Measurements from ENCODE around the gene PRSS35. TPM values are rescaled to one million over a fixed set of nuclear protein-coding genes. Genes with fewer than 3 reads are reported as not detected.

The PRSS35 gene
- total and polyA plus RNA-seq, 2 of the 13 experiments (the other 11 are each of a cell fraction or from before 2014, with no cell fraction given), result not detected

- TF ChIP-seq, protein P1, sequence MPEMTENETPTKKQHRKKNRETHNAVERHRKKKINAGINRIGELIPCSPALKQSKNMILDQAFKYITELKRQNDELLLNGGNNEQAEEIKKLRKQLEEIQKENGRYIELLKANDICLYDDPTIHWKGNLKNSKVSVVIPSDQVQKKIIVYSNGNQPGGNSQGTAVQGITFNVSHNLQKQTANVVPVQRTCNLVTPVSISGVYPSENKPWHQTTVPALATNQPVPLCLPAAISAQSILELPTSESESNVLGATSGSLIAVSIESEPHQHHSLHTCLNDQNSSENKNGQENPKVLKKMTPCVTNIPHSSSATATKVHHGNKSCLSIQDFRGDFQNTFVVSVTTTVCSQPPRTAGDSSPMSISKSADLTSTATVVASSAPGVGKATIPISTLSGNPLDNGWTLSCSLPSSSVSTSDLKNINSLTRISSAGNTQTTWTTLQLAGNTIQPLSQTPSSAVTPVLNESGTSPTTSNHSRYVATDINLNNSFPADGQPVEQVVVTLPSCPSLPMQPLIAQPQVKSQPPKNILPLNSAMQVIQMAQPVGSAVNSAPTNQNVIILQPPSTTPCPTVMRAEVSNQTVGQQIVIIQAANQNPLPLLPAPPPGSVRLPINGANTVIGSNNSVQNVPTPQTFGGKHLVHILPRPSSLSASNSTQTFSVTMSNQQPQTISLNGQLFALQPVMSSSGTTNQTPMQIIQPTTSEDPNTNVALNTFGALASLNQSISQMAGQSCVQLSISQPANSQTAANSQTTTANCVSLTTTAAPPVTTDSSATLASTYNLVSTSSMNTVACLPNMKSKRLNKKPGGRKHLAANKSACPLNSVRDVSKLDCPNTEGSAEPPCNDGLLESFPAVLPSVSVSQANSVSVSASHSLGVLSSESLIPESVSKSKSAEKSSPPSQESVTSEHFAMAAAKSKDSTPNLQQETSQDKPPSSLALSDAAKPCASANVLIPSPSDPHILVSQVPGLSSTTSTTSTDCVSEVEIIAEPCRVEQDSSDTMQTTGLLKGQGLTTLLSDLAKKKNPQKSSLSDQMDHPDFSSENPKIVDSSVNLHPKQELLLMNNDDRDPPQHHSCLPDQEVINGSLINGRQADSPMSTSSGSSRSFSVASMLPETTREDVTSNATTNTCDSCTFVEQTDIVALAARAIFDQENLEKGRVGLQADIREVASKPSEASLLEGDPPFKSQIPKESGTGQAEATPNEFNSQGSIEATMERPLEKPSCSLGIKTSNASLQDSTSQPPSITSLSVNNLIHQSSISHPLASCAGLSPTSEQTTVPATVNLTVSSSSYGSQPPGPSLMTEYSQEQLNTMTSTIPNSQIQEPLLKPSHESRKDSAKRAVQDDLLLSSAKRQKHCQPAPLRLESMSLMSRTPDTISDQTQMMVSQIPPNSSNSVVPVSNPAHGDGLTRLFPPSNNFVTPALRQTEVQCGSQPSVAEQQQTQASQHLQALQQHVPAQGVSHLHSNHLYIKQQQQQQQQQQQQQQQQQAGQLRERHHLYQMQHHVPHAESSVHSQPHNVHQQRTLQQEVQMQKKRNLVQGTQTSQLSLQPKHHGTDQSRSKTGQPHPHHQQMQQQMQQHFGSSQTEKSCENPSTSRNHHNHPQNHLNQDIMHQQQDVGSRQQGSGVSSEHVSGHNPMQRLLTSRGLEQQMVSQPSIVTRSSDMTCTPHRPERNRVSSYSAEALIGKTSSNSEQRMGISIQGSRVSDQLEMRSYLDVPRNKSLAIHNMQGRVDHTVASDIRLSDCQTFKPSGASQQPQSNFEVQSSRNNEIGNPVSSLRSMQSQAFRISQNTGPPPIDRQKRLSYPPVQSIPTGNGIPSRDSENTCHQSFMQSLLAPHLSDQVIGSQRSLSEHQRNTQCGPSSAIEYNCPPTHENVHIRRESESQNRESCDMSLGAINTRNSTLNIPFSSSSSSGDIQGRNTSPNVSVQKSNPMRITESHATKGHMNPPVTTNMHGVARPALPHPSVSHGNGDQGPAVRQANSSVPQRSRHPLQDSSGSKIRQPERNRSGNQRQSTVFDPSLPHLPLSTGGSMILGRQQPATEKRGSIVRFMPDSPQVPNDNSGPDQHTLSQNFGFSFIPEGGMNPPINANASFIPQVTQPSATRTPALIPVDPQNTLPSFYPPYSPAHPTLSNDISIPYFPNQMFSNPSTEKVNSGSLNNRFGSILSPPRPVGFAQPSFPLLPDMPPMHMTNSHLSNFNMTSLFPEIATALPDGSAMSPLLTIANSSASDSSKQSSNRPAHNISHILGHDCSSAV (CRISPR knock-in tag; IDR thresholded peaks at IDR 0.05; ENCODE audit: borderline replicate concordance), result no peak
- no peak for TF ChIP-seq BRF2 (CRISPR knock-in tag; IDR thresholded peaks at IDR 0.05)
- no peak for TF ChIP-seq ZNF773 (CRISPR knock-in tag; IDR thresholded peaks at IDR 0.05; ENCODE audit: borderline replicate concordance)
- TF ChIP-seq HDAC6 (IDR thresholded peaks at IDR 0.05; ENCODE audit: low read depth, low read length), result no peak
- no peak for TF ChIP-seq ATF1 (CRISPR knock-in tag; IDR thresholded peaks at IDR 0.05)
- no peak for TF ChIP-seq MTA1 (CRISPR knock-in tag; IDR thresholded peaks at IDR 0.05; ENCODE audit: borderline replicate concordance)
- TF ChIP-seq ZNF101 (CRISPR knock-in tag; IDR thresholded peaks at IDR 0.05; ENCODE audit: borderline replicate concordance, low read depth), result no peak
- no peak for TF ChIP-seq ZKSCAN8 (CRISPR knock-in tag; IDR thresholded peaks at IDR 0.05; ENCODE audit: borderline replicate concordance)
These were observed 7.0 kb upstream of the PRSS35 start (continued) for GRCh38 chr6:83505356-83505755.

Data from HepG2 (cell line).